SJCRH30 (cell line): ENCODE results near the gene DNAJC7. TPM values are rescaled to one million over a fixed set of nuclear protein-coding genes. Genes with fewer than 3 reads are reported as not detected.
"Not testable (repeated sequence)": the region's sequence is repeated elsewhere in the genome, so short reads cannot be mapped to it uniquely, and the experiment has no call there.

Experiments used
- DNase-seq, 2 experiments: peaks; one replicate each; pipeline ENCODE4 v3.0.0-alpha.2; 2015 to 2020
- H3K27ac ChIP-seq: fragments of 250-450 bp; sonication (Bioruptor Pico); 2 replicates; pipeline ENCODE4 v1.5.1; 2020; ENCODE audit warnings: mild to moderate bottlenecking, moderate library complexity
- H3K27me3 ChIP-seq: fragments of 250-450 bp; sonication (Bioruptor Pico); 2 replicates; pipeline ENCODE4 v1.5.1; 2020; ENCODE audit warnings: mild to moderate bottlenecking, moderate library complexity
- H3K36me3 ChIP-seq: fragments of 250-450 bp; sonication (Bioruptor Pico); 2 replicates; pipeline ENCODE4 v1.5.1; 2020; ENCODE audit warnings: mild to moderate bottlenecking, moderate library complexity
- H3K4me1 ChIP-seq: fragments of 250-450 bp; sonication (Bioruptor Pico); 2 replicates; pipeline ENCODE4 v1.5.1; 2020; ENCODE audit warnings: mild to moderate bottlenecking, moderate library complexity
- H3K4me3 ChIP-seq: fragments of 250-450 bp; sonication (Bioruptor Pico); 2 replicates; pipeline ENCODE4 v1.5.1; 2020; ENCODE audit warnings: mild to moderate bottlenecking, moderate library complexity
- H3K9me3 ChIP-seq: fragments of 250-450 bp; sonication (Bioruptor Pico); replicated peaks from 2 replicates; pipeline ENCODE4 v1.5.1; 2020; ENCODE audit warnings: mild to moderate bottlenecking, moderate library complexity
- total RNA-seq: library from RNA; depleted of rRNA; stranded (reverse); fragments of >200 nt; shearing (Covaris generic); gene quantifications from 2 replicates; pipeline ENCODE4 v1.2.3, GENCODE V29; 2014

DNAJC7 gene
- total RNA-seq, 1 experiment from 2014 or later: 103 TPM

DNA sequence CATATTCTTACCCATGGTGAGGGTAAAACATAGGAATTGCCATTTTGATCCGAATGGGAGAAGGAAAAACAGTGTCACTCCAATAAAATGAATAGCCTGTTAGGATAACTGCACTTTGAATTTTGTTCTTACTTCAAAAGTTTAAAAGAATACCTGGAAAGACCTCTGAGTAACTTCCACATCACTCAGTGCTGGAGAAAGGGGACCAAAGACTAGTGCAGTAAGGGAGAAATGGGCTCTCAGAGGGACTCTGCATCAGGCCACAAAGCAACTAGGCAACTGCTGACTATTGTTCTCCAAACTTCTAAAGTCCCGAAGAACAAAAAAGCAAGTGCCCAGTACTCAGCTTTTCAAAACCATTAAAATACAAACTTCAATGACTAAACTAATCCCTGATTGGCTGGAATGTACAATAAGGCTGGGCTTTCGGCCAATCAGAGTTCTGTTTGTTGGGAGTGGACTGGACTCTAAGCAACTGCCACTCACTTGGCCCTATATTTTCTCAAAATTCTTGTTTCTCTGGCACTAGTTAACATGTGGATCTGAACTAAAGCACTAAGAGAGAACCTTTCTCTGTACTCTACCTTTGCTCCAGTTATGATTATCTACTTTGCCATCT, 6.2 kb downstream of the DNAJC7 start:
- no peaks in the 10 kb centered on the region for H3K9me3 ChIP-seq
- peaks cover 3% of the 10 kb centered on the region; the same call in 1 of the 2 replicates for H3K4me1 ChIP-seq
- H3K27ac ChIP-seq: no peak overlapping the region
- DNase-seq: no peak
- H3K36me3 ChIP-seq: peaks cover 20% of the 10 kb centered on the region
- H3K27me3 ChIP-seq: no peaks in the 10 kb centered on the region
- H3K4me3 ChIP-seq: no peak overlapping the region

DNA sequence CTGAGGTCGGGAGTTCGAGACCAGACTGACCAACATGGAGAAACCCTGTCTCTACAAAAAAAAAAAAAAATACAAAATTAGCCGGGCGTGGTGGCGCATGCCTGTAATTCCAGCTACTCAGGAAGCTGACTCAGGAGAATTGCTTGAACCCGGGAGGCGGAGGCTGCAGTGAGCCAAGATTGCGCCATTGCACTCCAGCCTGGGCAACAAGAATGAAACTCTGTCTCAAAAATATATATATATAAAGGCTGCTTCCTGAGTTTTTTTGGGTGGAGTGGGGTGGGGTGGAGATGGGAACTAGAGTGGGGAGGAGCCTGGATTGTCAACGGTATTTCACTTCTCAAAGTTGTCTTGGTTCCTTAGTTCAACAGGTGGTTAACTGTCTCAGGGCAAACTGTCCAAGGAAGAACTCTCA, 7.0 kb downstream of the DNAJC7 start:
- not testable (repeated sequence) for H3K27ac ChIP-seq, H3K9me3 ChIP-seq, DNase-seq

DNA sequence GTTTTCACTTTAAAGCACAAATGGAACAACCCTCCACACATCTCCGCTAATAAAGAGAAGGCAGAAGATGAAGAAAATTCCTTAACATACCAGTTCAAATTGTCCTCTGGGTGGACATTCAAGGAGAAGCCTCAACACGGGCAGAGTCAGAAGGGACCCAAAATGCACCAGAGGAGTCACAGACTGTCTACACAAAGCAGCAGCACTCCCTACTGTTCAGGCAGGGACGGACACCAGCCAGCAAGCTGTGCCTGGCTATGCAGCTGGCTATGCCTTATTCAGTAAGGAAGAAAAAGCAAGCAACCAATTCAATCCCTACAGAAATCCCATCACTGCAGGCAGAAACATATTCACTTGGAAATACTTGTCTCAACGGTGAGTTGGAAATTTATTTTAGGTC, 8.1 kb downstream of the DNAJC7 start:
- DNase-seq: peak in 1 of 2 experiments; percentile 35
- no peak overlapping the region for H3K27ac ChIP-seq
- no peak overlapping the region for H3K4me3 ChIP-seq
- H3K4me1 ChIP-seq: no peaks in the 10 kb centered on the region
- no peaks in the 10 kb centered on the region for H3K9me3 ChIP-seq
- peaks cover 15% of the 10 kb centered on the region for H3K36me3 ChIP-seq
- H3K27me3 ChIP-seq: no peaks in the 10 kb centered on the region

More for the DNA sequence above, 7.0 kb downstream of the DNAJC7 start:
- H3K27me3 ChIP-seq, H3K4me1 ChIP-seq, H3K4me3 ChIP-seq: not testable (repeated sequence)
- peaks cover 19% of the 10 kb centered on the region for H3K36me3 ChIP-seq

DNA sequence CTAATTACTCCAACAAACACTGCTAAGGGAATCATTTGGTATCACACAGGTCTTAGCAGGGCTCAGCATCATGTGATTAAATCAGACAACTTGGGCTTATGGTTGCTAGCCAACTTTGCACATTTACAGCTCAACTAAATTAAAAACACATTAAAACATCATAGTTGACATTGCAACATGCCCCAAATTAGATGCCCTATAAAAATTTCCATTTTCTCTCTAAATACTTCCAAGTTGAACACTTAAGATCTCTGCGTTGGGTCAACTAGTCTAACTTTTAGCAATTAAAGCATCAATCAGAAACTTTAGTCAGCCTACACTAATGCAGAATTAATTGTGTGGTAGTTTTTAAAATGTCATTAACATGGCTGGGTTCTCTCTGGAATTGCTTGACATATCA, 12.1 kb downstream of the DNAJC7 start:
- no peak for DNase-seq
- H3K27me3 ChIP-seq: no peaks in the 10 kb centered on the region
- H3K27ac ChIP-seq: no peak overlapping the region
- H3K4me1 ChIP-seq: no peaks in the 10 kb centered on the region; the same call in 1 of the 2 replicates
- H3K9me3 ChIP-seq: no peaks in the 10 kb centered on the region
- H3K4me3 ChIP-seq: no peak overlapping the region
- H3K36me3 ChIP-seq: peaks cover 41% of the 10 kb centered on the region

DNA sequence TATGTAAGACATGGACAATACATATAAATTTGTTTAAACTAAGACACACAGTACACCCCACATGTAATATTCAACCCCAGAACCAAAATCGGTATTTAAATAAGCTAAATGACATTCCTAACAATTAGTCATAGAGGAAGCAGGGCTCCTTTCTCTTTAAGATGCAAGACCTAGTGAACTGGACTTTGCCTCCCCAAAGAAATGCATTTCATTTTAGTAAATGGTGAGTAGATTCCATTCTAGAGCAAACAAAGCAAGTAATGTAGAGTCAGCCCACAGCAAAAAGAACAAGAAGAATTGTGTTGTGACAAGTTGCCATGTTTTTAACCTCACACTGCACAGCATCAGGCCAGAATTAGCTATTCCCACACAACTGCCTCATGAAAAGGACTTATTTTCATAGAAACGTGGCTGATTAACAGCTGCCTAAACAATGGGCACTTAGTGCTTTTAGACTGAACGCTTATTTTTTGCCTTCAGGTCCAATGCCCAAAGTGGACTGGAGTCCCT, 14.4 kb downstream of the DNAJC7 start:
- H3K27ac ChIP-seq: no peak overlapping the region; the same call in 1 of the 2 replicates
- H3K27me3 ChIP-seq: no peaks in the 10 kb centered on the region
- H3K9me3 ChIP-seq: no peaks in the 10 kb centered on the region
- DNase-seq: no peak
- H3K36me3 ChIP-seq: peaks cover 45% of the 10 kb centered on the region
- no peak overlapping the region for H3K4me3 ChIP-seq
- no peaks in the 10 kb centered on the region; the same call in 1 of the 2 replicates for H3K4me1 ChIP-seq

DNA sequence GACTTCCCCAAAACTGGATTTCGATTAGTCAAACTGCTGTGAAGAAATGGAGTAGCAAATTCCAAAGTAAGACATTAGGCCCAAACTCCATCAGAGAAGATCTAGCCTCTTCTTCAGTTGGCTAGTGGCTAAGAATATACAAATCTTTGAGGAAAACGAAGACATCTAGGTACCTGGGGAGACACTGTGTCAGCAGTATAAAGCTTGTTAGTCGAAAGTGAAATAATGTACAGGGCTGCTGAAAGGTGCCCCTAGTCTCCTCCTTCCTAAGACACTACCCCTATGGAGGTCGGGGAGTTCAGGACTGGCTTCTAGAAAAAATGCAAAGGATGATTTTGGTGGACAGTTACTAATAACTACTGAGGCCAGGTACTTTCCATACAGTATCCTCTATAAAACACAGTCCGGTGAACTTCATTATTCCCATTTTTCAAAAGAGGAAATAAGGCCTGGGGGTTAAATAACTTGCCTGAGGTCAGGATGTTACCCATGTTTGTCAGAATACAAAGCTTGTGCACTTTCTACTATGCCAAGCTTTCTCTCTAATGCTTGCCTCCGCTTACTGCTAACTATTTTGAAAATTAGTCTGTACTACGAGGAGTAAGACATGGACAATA, 15.0 kb downstream of the DNAJC7 start:
- H3K4me1 ChIP-seq: no peaks in the 10 kb centered on the region; the same call in 1 of the 2 replicates
- no peak for DNase-seq
- H3K27ac ChIP-seq: no peak overlapping the region; the same call in 1 of the 2 replicates
- peaks cover 50% of the 10 kb centered on the region for H3K36me3 ChIP-seq
- H3K27me3 ChIP-seq: no peaks in the 10 kb centered on the region
- H3K4me3 ChIP-seq: no peak overlapping the region
- H3K9me3 ChIP-seq: no peaks in the 10 kb centered on the region

DNA sequence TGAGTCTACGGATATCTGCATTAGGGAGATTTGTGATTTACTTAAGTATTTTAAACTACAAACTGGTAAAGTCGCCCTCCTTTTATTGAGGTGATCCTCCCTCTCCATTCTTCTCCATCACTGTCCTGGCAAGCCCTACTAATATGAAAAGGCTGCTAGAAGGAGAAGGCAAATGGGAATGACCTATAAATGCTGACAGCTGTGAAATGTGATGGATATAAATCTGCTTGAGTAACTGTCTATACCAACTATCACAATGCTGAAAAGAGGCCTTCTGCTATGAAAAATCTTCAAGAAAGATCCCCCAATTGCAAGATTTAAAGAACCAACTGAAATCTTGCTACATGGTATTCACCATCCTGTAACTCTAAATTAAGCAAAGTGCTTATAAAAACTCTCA, 15.5 kb downstream of the DNAJC7 start:
- Histone ChIP-seq H3K36me3 (peaks cover 54% of the 10 kb centered on the region), H3K4me1 (no peaks in the 10 kb centered on the region; the same call in 1 of the 2 replicates), H3K27ac (no peak overlapping the region), H3K27me3 (no peaks in the 10 kb centered on the region), H3K9me3 (no peaks in the 10 kb centered on the region), H3K4me3 (no peak overlapping the region)
- no peak for DNase-seq

DNA sequence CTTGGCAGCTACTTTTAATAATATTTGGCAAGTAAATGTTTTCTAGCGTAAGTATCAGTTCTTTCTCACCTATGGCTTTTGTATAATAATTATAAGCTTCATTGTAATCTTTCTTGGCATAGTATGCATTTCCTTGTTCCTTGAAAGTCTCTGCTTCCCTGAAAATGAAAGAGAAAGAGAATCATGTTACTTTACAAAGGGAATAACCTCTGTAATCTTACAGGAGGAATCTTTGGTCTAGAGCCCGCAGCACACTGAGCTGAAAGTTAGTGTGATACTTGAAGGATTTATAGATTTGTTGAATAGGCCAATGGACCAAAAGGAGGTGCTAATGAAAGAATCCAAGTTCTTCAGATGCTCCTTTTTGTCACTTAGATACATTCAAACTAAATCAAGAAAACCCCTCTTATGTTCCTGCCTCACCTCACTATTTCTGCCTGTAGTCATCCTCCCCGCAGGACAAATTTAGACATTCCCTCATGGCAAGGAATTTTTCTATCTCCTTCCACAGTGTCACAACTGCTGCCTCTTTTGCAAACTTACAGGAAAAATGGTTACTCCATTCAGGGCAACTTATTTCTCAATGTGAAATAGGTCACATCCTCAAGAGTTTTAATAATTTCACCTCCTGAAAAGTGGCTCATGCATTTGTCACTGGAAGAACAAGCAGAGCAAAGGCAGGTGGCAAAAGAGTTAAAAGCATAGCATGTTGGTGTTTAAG, 16.7 kb downstream of the DNAJC7 start:
- Histone ChIP-seq H3K27ac (no peak overlapping the region), H3K4me3 (no peak overlapping the region), H3K27me3 (no peaks in the 10 kb centered on the region), H3K36me3 (peaks cover 65% of the 10 kb centered on the region), H3K4me1 (no peaks in the 10 kb centered on the region; the same call in 1 of the 2 replicates), H3K9me3 (no peaks in the 10 kb centered on the region)
- no peak for DNase-seq

DNA sequence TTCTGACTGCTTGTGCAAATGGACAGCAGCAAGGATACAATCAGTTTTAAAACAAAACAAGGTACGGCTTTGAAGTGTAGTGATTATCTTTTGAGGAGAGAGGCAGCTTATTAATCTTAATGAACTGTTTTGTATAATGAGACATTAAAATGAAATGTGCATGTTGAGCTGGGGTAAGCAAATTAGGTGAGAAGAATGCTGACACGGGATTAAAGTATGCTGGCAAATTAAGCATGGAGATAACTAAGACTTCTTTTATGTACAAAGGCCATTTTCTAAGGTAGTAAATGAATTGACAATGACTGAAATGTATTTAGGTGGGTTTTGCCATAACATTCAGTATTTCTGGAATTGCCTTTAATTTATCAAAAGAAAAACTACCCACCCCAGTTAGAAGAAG, 18.7 kb downstream of the DNAJC7 start:
- DNase-seq: no peak
- no peak overlapping the region for H3K4me3 ChIP-seq
- peaks cover under 1% of the 10 kb centered on the region; the same call in 1 of the 2 replicates for H3K4me1 ChIP-seq
- no peaks in the 10 kb centered on the region for H3K9me3 ChIP-seq
- H3K36me3 ChIP-seq: peaks cover 78% of the 10 kb centered on the region
- H3K27ac ChIP-seq: no peak overlapping the region
- no peaks in the 10 kb centered on the region for H3K27me3 ChIP-seq

DNA sequence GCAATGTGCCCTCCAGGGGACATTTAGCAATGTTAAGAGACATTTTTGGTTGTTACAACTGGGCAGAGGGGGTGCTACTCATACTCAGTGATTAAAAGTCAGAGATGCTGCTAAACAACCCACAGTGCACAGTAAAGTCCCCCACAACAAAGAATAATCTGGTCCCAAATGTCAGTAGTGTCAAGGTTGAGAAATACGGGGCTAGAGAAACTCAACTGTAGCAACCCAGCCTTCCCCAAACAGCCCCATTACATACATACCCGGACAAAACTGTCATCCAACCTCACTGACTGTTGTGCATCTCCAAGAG, 20.4 kb downstream of the DNAJC7 start:
- no peak overlapping the region for H3K27ac ChIP-seq
- H3K36me3 ChIP-seq: peaks cover 69% of the 10 kb centered on the region
- no peak for DNase-seq
- H3K4me3 ChIP-seq: no peak overlapping the region
- no peaks in the 10 kb centered on the region for H3K9me3 ChIP-seq
- no peaks in the 10 kb centered on the region for H3K27me3 ChIP-seq
- H3K4me1 ChIP-seq: peaks cover 15% of the 10 kb centered on the region

DNA sequence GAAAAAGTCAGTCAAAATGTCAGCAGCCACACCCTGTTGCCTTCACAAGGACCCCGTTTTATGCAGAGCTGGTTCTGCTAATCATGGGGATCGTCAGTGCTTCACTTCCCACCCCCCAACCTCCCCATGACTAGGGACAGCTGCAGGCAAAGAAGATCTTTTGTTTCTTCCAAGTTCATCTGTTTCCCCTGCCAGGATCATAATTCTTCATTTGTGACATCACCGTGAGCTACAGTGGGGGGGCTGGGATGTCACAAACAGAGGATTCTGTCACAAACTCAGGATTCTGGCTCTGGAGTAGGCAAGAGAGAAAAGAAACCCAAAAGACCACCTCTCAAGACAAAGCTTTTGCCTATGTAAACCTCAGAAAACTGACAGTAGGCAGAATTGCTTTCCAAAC, 24.7 kb downstream of the DNAJC7 start:
- Histone ChIP-seq H3K27me3 (no peaks in the 10 kb centered on the region), H3K27ac (peak overlapping the region; percentile 91), H3K36me3 (peaks cover 76% of the 10 kb centered on the region), H3K4me3 (no peak overlapping the region), H3K4me1 (peaks cover 23% of the 10 kb centered on the region), H3K9me3 (no peaks in the 10 kb centered on the region)
- peak; percentile 90 to 95 for DNase-seq

DNA sequence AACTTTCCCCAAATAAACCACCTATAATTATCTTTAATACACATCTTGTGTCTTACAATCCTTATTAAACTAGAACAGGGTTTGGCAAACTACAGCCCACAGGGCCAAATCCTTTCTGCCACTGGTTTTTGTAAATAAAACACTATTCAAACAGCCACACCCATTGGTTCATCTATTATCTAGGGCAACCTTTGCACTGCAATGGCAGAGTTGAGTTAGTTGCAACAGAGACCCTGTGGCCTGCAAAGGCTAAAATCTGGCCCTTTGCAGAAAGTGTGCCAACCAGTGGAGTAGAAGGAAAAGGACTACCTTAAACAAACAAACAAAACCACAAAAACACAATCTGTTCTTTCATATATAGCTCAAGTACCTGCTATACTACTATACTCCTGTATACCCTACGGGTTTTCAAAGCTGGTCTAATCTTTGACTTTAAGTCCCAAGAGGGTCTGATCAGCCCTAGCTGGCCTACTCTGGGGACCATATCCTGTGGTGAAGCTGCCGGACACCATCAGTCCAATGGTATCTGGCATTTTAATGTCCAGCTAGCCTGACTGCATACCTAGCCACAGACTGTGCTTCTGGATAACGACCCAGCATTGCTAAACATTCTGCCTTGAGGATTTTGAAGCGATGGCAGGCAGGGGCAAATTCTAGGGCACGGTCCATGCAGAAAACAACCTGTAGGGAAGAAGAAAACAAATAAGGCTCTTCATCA, 27.4 kb downstream of the DNAJC7 start:
- Histone ChIP-seq H3K4me1 (peaks cover 23% of the 10 kb centered on the region), H3K36me3 (peaks cover 76% of the 10 kb centered on the region), H3K27me3 (no peaks in the 10 kb centered on the region), H3K27ac (no peak overlapping the region), H3K9me3 (no peaks in the 10 kb centered on the region), H3K4me3 (no peak overlapping the region)
- no peak for DNase-seq

DNA sequence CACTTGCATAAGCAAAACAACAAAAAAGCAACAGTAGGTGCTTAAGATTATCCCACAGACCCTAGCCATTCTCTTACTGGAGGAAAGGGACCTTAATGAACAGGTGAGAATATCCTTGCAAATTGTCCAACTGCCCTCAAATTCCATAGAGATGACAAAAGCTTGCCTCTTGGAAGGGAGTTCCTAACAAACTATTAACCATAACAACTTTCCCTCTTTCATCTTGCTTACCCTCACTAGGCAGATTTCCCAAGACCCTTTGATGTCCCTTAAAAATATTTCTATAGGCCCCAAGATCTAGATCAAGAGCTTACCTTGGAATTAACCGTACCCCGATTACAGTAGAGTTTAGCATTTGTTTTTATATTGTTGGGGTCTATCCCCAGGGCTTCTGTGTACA, 28.8 kb downstream of the DNAJC7 start:
- Histone ChIP-seq H3K27me3 (no peaks in the 10 kb centered on the region), H3K9me3 (no peaks in the 10 kb centered on the region), H3K27ac (no peak overlapping the region), H3K4me1 (peaks cover 24% of the 10 kb centered on the region), H3K36me3 (peaks cover 75% of the 10 kb centered on the region), H3K4me3 (no peak overlapping the region)
- no peak for DNase-seq

DNA sequence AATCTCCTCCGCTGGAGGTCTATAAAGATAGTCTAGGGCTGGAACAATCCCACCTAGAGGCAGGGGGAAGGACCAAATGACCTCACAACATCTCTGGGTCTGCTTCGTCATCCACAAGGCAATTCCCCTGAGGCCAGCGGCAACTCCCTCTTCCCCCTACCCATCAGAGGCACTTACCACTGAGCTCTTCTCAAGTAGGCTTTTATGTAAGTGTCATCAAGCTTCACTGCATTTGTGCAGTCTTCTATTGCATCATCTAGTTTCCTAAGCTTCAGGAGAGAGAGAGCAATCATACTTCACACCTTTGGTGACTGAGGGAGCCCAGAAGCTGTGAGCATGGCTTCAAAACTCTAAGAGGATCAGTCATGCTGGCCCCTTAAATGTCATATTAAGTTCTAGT, 29.6 kb downstream of the DNAJC7 start:
- Histone ChIP-seq H3K27ac (no peak overlapping the region), H3K36me3 (peaks cover 81% of the 10 kb centered on the region), H3K4me3 (no peak overlapping the region), H3K4me1 (peaks cover 16% of the 10 kb centered on the region), H3K27me3 (no peaks in the 10 kb centered on the region), H3K9me3 (no peaks in the 10 kb centered on the region)
- no peak for DNase-seq

DNA sequence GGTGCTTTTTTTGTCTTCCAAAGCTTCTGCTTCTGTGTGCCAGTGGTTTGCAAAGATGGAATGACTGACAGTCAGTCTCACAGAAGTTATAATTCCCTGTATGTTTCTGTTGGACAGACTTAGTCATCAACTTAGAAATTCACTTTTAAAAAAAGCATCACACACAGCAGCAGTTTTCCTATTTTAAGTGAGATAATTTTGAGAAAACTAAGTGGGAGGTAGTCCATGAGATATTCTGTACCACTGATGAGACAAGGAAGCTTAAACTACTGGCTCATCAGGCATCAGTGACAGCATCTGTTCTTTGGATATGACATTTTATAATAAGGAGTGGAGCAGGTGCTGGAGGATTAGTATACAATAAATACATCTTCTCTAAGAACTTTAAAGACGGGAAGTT, 30.6 kb downstream of the DNAJC7 start:
- Histone ChIP-seq H3K36me3 (peaks cover 88% of the 10 kb centered on the region), H3K27ac (no peak overlapping the region), H3K9me3 (no peaks in the 10 kb centered on the region), H3K4me1 (peaks cover 8% of the 10 kb centered on the region), H3K4me3 (no peak overlapping the region), H3K27me3 (no peaks in the 10 kb centered on the region)
- no peak for DNase-seq
